ENCODE results near the gene DNM1L. TPM values are rescaled to one million over a fixed set of nuclear protein-coding genes. Genes with fewer than 3 reads are reported as not detected.

DNM1L gene
- total RNA-seq, 4 donors from 2014 or later = 66.4 to 81.4 (median 71.8) TPM

GRCh38 chr12:32743264-32743663, 64.2 kb downstream of the DNM1L start:
- H3K4me3 ChIP-seq = no peak overlapping the region
- no peaks in the 10 kb centered on the region for H3K9me3 ChIP-seq
- WGBS = 89% methylated on average over 2 of the region's 2 CpGs
- H3K27ac ChIP-seq (replicated peaks in 1 of 4) = no peak overlapping the region
- TF ChIP-seq POLR2A (IDR thresholded peaks at IDR 0.05; ENCODE audit: low read depth) (no peak), EP300 (IDR thresholded peaks at IDR 0.05) (no peak), POLR2AphosphoS5 (IDR thresholded peaks at IDR 0.05) (no peak), CTCF (IDR thresholded peaks at IDR 0.05) (no peak)
- no peaks in the 10 kb centered on the region for H3K27me3 ChIP-seq
- no peak for DNase-seq (ENCODE audit: extremely low spot score)
- no peaks in the 10 kb centered on the region for H3K4me1 ChIP-seq
- peaks cover 45 to 99% (median 81%) of the 10 kb centered on the region in 4 donors for H3K36me3 ChIP-seq
- intact Hi-C loops (cut with DNase I) = no loop called here

GRCh38 chr12:32753605-32754004, 74.5 kb downstream of the DNM1L start:
- no peak overlapping the region for H3K4me3 ChIP-seq
- WGBS = 63% methylated on average over 4 of the region's 4 CpGs

GRCh38 chr12:32754111-32754510, 75.0 kb downstream of the DNM1L start:
- DNase-seq (ENCODE audit: extremely low spot score) = no peak
- TF ChIP-seq EP300 (IDR thresholded peaks at IDR 0.05) (no peak), POLR2A (IDR thresholded peaks at IDR 0.05; ENCODE audit: low read depth) (no peak), POLR2AphosphoS5 (IDR thresholded peaks at IDR 0.05) (no peak), CTCF (IDR thresholded peaks at IDR 0.05) (no peak)
- no peaks in the 10 kb centered on the region for H3K27me3 ChIP-seq
- H3K36me3 ChIP-seq = peaks cover 28 to 48% (median 36%) of the 10 kb centered on the region in 4 donors
- H3K9me3 ChIP-seq = no peaks in the 10 kb centered on the region
- intact Hi-C loops (cut with DNase I) = loop anchor here (10.0 kb wide), 1 partner anchor 299 kb away; no protein-coding TSS in a partner anchor
- 63% methylated on average over 2 of the region's 2 CpGs for whole genome bisulfite sequencing
- H3K27ac ChIP-seq (replicated peaks in 1 of 4) = peak overlapping the region in 1 of 4 donors; percentile 84
- H3K4me1 ChIP-seq = peaks cover 11 to 24% (median 21%) of the 10 kb centered on the region in 4 donors
- peak overlapping the region in 3 of 4 donors; percentile 92 to 97 (median 94) for H3K4me3 ChIP-seq

More at GRCh38 chr12:32753605-32754004, 74.5 kb downstream of the DNM1L start:
- no peak for TF ChIP-seq POLR2A (IDR thresholded peaks at IDR 0.05; ENCODE audit: low read depth)
- TF ChIP-seq EP300 (IDR thresholded peaks at IDR 0.05) = no peak
- no peak for TF ChIP-seq CTCF (IDR thresholded peaks at IDR 0.05)
- no peaks in the 10 kb centered on the region for H3K9me3 ChIP-seq
- no peaks in the 10 kb centered on the region for H3K27me3 ChIP-seq
- H3K4me1 ChIP-seq = peaks cover 11 to 24% (median 21%) of the 10 kb centered on the region in 4 donors
- no peak overlapping the region for H3K27ac ChIP-seq (replicated peaks in 1 of 4)
- intact Hi-C loops (cut with DNase I) = loop anchor here (10.0 kb wide), 1 partner anchor 299 kb away; no protein-coding TSS in a partner anchor
- DNase-seq (ENCODE audit: extremely low spot score) = no peak
- H3K36me3 ChIP-seq = peaks cover 33 to 53% (median 41%) of the 10 kb centered on the region in 4 donors

GRCh38 chr12:32755051-32755653, 76.1 kb downstream of the DNM1L start:
- Histone ChIP-seq H3K9me3 (no peaks in the 10 kb centered on the region), H3K36me3 (peaks cover 18 to 37% (median 25%) of the 10 kb centered on the region in 4 donors), H3K4me3 (peak overlapping the region; percentile 92 to 97 (median 94)), H3K27me3 (no peaks in the 10 kb centered on the region), H3K27ac (replicated peaks in 1 of 4) (peak overlapping the region; percentile 84 to 89 (median 88)), H3K4me1 (peaks cover 11 to 24% (median 21%) of the 10 kb centered on the region in 4 donors)
- TF ChIP-seq CTCF (IDR thresholded peaks at IDR 0.05) (peak; percentile 56 to 63 (median 59)), POLR2AphosphoS5 (IDR thresholded peaks at IDR 0.05) (no peak)
- DNase-seq (ENCODE audit: extremely low spot score) = no peak
- intact Hi-C loops (cut with DNase I) = loop anchor here (5.0 to 10.0 kb wide), 2 partner anchors 162 to 300 kb away; no protein-coding TSS in a partner anchor
- WGBS = 0% methylated on average over 15 of the region's 40 CpGs

All from esophagus muscularis mucosa (tissue), 4 donors.